Prostate gland (tissue), 2 donors: ENCODE data around the gene IMMP2L. TPM values are rescaled to one million over a fixed set of nuclear protein-coding genes. Genes with fewer than 3 reads are reported as not detected.

Source experiments
- DNase-seq: peaks from one replicate; pipeline ENCODE4 v3.0.0-alpha.2; 2019; ENCODE audit warnings: low spot score
- H3K27ac ChIP-seq, 2 donors: fragments of 200-600 bp; sonication (generic); 2 replicates each; pipeline ENCODE4 v1.5.1; 2017 to 2019
- H3K27me3 ChIP-seq: fragments of 200-600 bp; sonication (generic); replicated peaks from 2 replicates; pipeline ENCODE4 v1.5.1; 2019; ENCODE audit not compliant: insufficient read depth
- H3K36me3 ChIP-seq, 2 donors: fragments of 200-600 bp; sonication (generic); 1 replicate in 1 of 2; 2 replicates in 1 of 2; pipeline versions ENCODE4 v1.5.1 to v1.8.1; 2017 to 2019
- H3K4me1 ChIP-seq: fragments of 200-600 bp; sonication (generic); replicated peaks from 2 replicates; pipeline ENCODE4 v1.5.1; 2019
- H3K4me3 ChIP-seq, 2 donors: fragments of 200-600 bp; sonication (generic); 2 replicates each; pipeline ENCODE4 v1.5.1; 2017 to 2019
- H3K9me3 ChIP-seq: fragments of 200-600 bp; sonication (generic); 2 replicates; pipeline ENCODE4 v1.5.1; 2017
- POLR2A ChIP-seq: fragments of 450-650 bp; IDR thresholded peaks from one replicate; pipeline ENCODE4 v1.6.1; 2016; ENCODE audit warnings: antibody characterized with exemption, mild to moderate bottlenecking
- POLR2AphosphoS5 ChIP-seq: sonication (generic); formaldehyde crosslinking; IDR thresholded peaks from one replicate; pipeline ENCODE4 v1.6.1; 2017; ENCODE audit warnings: antibody characterized with exemption
- WGBS: methylation state at CpG from one replicate; pipeline ENCODE4 v1.1.5; 2018; 5-methylcytosine and 5-hydroxymethylcytosine counted together
- intact Hi-C: fragments of 100-400 bp; cut with DNase I; formaldehyde crosslinking; loops from one replicate; pipeline ENCODE4 v1.14.2; 2022
- total RNA-seq, 2 donors: library from RNA; depleted of rRNA; stranded (reverse); fragments of >200 nt; gene quantifications; one replicate each; pipeline ENCODE4 v1.1.0, GENCODE V29; 2016
- TF ChIP-seq, protein P1 (sequence below), 4 experiments: fragments of 200-600 bp in 2 of 4; fragments of 450-650 bp in 2 of 4; sonication (generic) in 2 of 4; IDR thresholded peaks; 1 replicate in 3 of 4; 2 replicates in 1 of 4; pipeline ENCODE4 v1.5.1; 2016 to 2019; ENCODE audit warnings: antibody characterized with exemption in 4 of 4, mild to moderate bottlenecking in 2 of 4, moderate library complexity in 2 of 4

Gene IMMP2L
- total RNA-seq, 2 donors from 2014 or later: 16.9 to 20.4 TPM

DNA sequence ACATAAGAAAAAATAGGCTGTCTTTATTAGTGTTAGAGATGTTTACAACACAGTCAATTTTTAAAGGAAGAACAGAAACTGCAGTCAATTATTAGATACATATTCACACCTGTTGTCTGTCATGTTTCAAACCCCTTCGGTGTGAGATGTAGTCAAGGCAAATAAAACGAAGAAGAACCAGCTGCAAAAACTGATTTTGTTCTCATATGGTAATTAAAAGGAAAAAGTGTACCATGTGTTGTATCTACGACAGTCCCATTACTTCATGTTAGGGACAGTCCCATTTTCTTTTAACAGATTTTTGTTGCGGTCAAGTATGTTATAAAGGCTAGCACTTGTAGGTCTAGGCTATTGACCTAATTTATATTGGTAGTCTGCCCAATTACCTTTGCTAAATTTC is 321.9 kb downstream of the IMMP2L start:
- TF ChIP-seq, protein P1, sequence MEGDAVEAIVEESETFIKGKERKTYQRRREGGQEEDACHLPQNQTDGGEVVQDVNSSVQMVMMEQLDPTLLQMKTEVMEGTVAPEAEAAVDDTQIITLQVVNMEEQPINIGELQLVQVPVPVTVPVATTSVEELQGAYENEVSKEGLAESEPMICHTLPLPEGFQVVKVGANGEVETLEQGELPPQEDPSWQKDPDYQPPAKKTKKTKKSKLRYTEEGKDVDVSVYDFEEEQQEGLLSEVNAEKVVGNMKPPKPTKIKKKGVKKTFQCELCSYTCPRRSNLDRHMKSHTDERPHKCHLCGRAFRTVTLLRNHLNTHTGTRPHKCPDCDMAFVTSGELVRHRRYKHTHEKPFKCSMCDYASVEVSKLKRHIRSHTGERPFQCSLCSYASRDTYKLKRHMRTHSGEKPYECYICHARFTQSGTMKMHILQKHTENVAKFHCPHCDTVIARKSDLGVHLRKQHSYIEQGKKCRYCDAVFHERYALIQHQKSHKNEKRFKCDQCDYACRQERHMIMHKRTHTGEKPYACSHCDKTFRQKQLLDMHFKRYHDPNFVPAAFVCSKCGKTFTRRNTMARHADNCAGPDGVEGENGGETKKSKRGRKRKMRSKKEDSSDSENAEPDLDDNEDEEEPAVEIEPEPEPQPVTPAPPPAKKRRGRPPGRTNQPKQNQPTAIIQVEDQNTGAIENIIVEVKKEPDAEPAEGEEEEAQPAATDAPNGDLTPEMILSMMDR (IDR thresholded peaks at IDR 0.05): no peak
- no peak for TF ChIP-seq POLR2AphosphoS5
- Histone ChIP-seq H3K36me3 (no peaks in the 10 kb centered on the region), H3K9me3 (no peaks in the 10 kb centered on the region), H3K27me3 (no peaks in the 10 kb centered on the region), H3K4me1 (no peaks in the 10 kb centered on the region), H3K27ac (no peak overlapping the region), H3K4me3 (no peak overlapping the region)
- no peak for DNase-seq
- intact Hi-C loops: no loop called here
- 84% methylated on average over 4 of the region's 4 CpGs for WGBS

DNA sequence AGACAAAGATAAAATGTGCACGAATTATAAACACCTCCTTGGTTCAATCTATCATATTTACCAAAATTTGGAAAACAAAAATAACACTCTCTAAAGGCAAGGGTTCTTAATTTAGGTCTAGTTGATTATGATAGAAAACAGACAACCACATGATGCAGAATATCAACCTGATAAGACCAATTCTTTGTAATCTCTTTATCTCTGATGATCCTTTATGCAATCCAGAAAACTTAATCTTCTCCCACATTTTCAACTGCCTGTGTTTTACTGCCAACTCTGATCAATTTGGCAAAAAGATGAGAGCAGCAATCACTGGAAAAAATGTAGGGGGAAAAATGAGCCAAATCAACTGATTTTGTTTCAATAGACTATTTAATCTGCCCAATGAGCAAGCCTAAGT is 322.9 kb downstream of the IMMP2L start:
- Histone ChIP-seq H3K27ac (no peak overlapping the region), H3K4me3 (no peak overlapping the region)
- TF ChIP-seq POLR2AphosphoS5 (no peak), POLR2A (no peak)
- TF ChIP-seq, protein P1 (IDR thresholded peaks at IDR 0.05): no peak

DNA sequence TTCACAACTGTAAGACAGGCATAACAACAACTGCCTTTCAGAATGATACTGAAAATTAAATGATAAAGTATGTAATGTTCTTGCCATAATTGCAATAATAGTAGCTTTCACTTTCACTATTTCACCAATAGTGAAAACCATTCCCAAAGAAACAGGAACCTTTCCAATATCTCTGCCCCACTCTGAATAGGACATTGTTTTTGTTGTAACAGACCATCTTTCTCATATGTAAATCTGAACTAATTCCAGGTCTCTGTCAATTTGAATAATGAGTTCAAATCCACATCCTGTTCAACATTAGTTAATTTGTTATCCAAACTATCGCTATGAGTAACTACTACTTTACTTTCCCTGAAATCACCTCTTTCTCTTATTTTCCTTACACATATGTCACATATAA is 323.4 kb downstream of the IMMP2L start:
- TF ChIP-seq, protein P1 (IDR thresholded peaks at IDR 0.05): no peak
- no peak for TF ChIP-seq POLR2A
- no peak for TF ChIP-seq POLR2AphosphoS5
- Histone ChIP-seq H3K27ac (no peak overlapping the region), H3K9me3 (no peaks in the 10 kb centered on the region), H3K4me1 (no peaks in the 10 kb centered on the region), H3K36me3 (no peaks in the 10 kb centered on the region), H3K27me3 (no peaks in the 10 kb centered on the region), H3K4me3 (no peak overlapping the region)
- intact Hi-C loops: no loop called here
- whole genome bisulfite sequencing: 44% methylated on average over 1 of the region's 1 CpG
- DNase-seq: no peak

More for the DNA sequence above, 322.9 kb downstream of the IMMP2L start:
- intact Hi-C loops: no loop called here
- H3K9me3 ChIP-seq: no peaks in the 10 kb centered on the region
- DNase-seq: no peak
- H3K36me3 ChIP-seq: no peaks in the 10 kb centered on the region
- WGBS: 51% methylated on average over 1 of the region's 1 CpG
- H3K27me3 ChIP-seq: no peaks in the 10 kb centered on the region
- H3K4me1 ChIP-seq: no peaks in the 10 kb centered on the region

DNA sequence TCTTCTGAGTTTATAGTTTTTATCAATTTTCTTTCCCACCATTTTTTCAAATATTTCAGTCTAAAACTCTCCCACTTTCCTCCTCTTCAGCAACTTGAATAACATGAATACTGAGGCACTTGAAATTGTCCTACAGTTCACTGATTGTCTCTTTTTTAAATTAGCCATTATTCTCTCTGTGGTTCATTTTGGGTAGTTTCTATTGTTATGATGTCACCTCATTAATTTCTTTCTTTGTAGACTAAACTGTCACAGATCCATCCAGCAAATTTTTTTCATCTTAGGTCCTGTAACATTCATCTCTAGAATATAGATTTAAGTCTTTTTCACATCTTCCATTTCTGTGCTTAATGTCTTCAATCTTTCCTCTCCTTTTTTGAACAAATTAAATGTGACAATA is 326.6 kb downstream of the IMMP2L start:
- H3K27ac ChIP-seq: no peak overlapping the region

More for the DNA sequence above, 326.6 kb downstream of the IMMP2L start:
- Histone ChIP-seq H3K9me3 (no peaks in the 10 kb centered on the region), H3K27me3 (no peaks in the 10 kb centered on the region), H3K4me3 (no peak overlapping the region), H3K36me3 (no peaks in the 10 kb centered on the region), H3K4me1 (no peaks in the 10 kb centered on the region)
- DNase-seq: no peak
- TF ChIP-seq, protein P1 (IDR thresholded peaks at IDR 0.05): no peak
- TF ChIP-seq POLR2AphosphoS5 (no peak), POLR2A (no peak)
- intact Hi-C loops: no loop called here
